ENCODE results near the gene OTOG. TPM values are rescaled to one million over a fixed set of nuclear protein-coding genes. Genes with fewer than 3 reads are reported as not detected.

OTOG gene
- total and polyA plus RNA-seq, 2 donors (not counting 3 experiments of a cell fraction or from before 2014, with no cell fraction given): not detected

GRCh38 chr11:17573526-17573925 lies 26.5 kb downstream of the OTOG start:
- FAIRE-seq (no peak), DNase-seq (ENCODE audit: low read depth, low spot score) (no peak)
- Histone ChIP-seq H3K4me1 (ENCODE audit: control insufficient read depth, extremely low read depth, insufficient read depth, low read length) (no peaks in the 10 kb centered on the region), H3K9ac (replicated peaks; ENCODE audit: extremely low read depth, insufficient read depth, low read length) (no peak overlapping the region), H3K27ac (ENCODE audit: insufficient read depth, low read depth, low read length) (no peak overlapping the region), H3K9me1 (replicated peaks; ENCODE audit: control insufficient read depth, extremely low read depth, insufficient read depth, low read length) (no peaks in the 10 kb centered on the region), H3K9me3 (replicated peaks; ENCODE audit: control insufficient read depth, insufficient read depth, low read length) (no peaks in the 10 kb centered on the region), H3K27me3 (ENCODE audit: control insufficient read depth in 2 of 2, insufficient read depth in 2 of 2, low read length in 2 of 2) (peaks cover 0 to 3% of the 10 kb centered on the region in 2 experiments), H3K4me3 (replicated peaks in 1 of 3; ENCODE audit: insufficient read depth in 1 of 3, low read depth in 1 of 3, low read length in 3 of 3) (no peak overlapping the region), H4K20me1 (replicated peaks; ENCODE audit: control insufficient read depth, extremely low read depth, insufficient read depth, low read length) (no peaks in the 10 kb centered on the region), H2AFZ (ENCODE audit: low read depth, low read length) (no peak overlapping the region), H3K4me2 (ENCODE audit: insufficient read depth, low read length) (no peak overlapping the region), H3K36me3 (ENCODE audit: control insufficient read depth in 2 of 2, extremely low read depth in 1 of 2, insufficient read depth in 2 of 2, low read length in 2 of 2) (no peaks in the 10 kb centered on the region), H3K79me2 (ENCODE audit: control insufficient read depth, insufficient read depth, low read length) (no peaks in the 10 kb centered on the region)
- BruUV-seq (replicated peaks): no TSS peak
- no peak for TF ChIP-seq POLR2A (IDR thresholded peaks at IDR 0.05; ENCODE audit: low read depth, low read length)
- no peak for TF ChIP-seq EZH2 (IDR thresholded peaks at IDR 0.05; ENCODE audit: borderline replicate concordance, low read depth, low read length, severe bottlenecking)
- TF ChIP-seq POLR2AphosphoS5 (IDR thresholded peaks at IDR 0.05; ENCODE audit: insufficient read depth, low read depth, low read length): no peak
- TF ChIP-seq FOS (IDR thresholded peaks at IDR 0.05; ENCODE audit: borderline replicate concordance, insufficient read depth, low read length): no peak
- no peak for TF ChIP-seq GATA2 (IDR thresholded peaks at IDR 0.05; ENCODE audit: insufficient read depth, insufficient read length, low read depth, low read length)
- no peak for TF ChIP-seq MAX (IDR thresholded peaks at IDR 0.05; ENCODE audit: insufficient read depth, insufficient read length)
- TF ChIP-seq MYC (IDR thresholded peaks at IDR 0.05; ENCODE audit: low read depth, low read length): no peak
- no peak for TF ChIP-seq JUN (IDR thresholded peaks at IDR 0.05; ENCODE audit: borderline replicate concordance, insufficient read depth, insufficient read length, low read depth)
- no peak for TF ChIP-seq CTCF (IDR thresholded peaks at IDR 0.05; ENCODE audit: extremely low read depth in 1 of 2, insufficient read depth in 1 of 2, low read depth in 1 of 2, low read length in 2 of 2)
- CTCF ChIA-PET: no interaction called here
- POLR2A ChIA-PET: no interaction called here
- intact Hi-C loops (cut with micrococcal nuclease): no loop called here
- dilution Hi-C loops (cut with MboI; ENCODE audit: extremely low pct_ligation_motif_present, low sequenced_read_pairs): no loop called here

All from endothelial cell of umbilical vein (primary cell).